HepG2 (cell line): ENCODE measurements around the gene RPS6KA2. TPM values are rescaled to one million over a fixed set of nuclear protein-coding genes. Genes with fewer than 3 reads are reported as not detected.

Experiments used
- AGO1 ChIP-seq: fragments of 200-400 bp; formaldehyde crosslinking; IDR thresholded peaks from 2 replicates; pipeline ENCODE4 v1.6.1; 2017; ENCODE audit warnings: mild to moderate bottlenecking, low read depth, low read length, moderate library complexity; ENCODE audit not compliant: poor library complexity, severe bottlenecking
- CHCHD3 ChIP-seq: sonication (generic); formaldehyde crosslinking; IDR thresholded peaks from 2 replicates; pipeline ENCODE4 v1.8.0; 2022; ENCODE audit warnings: mild to moderate bottlenecking, missing genetic modification reagents, moderate library complexity
- KAT8 ChIP-seq: IDR thresholded peaks from 2 replicates; pipeline ENCODE4 v1.6.1; 2016; ENCODE audit warnings: missing genetic modification reagents, missing compliant biosample characterization
- KMT2B ChIP-seq: IDR thresholded peaks from 2 replicates; pipeline ENCODE4 v1.6.1; 2016; ENCODE audit warnings: missing genetic modification reagents, missing compliant biosample characterization
- MAFG ChIP-seq: sonication (generic); formaldehyde crosslinking; IDR thresholded peaks from 2 replicates; pipeline ENCODE4 v1.5.1; 2020; ENCODE audit warnings: mild to moderate bottlenecking, missing genetic modification reagents
- MED13 ChIP-seq: sonication (generic); formaldehyde crosslinking; IDR thresholded peaks from 2 replicates; pipeline ENCODE4 v1.5.0; 2020; ENCODE audit warnings: missing genetic modification reagents
- MIER2 ChIP-seq: IDR thresholded peaks from 2 replicates; pipeline ENCODE4 v1.6.1; 2016; ENCODE audit warnings: missing biosample characterization, missing genetic modification reagents
- MIXL1 ChIP-seq: IDR thresholded peaks from 2 replicates; pipeline ENCODE4 v1.6.1; 2016
- NFYB ChIP-seq: sonication (generic); formaldehyde crosslinking; IDR thresholded peaks from 2 replicates; pipeline ENCODE4 v1.4.0; 2020; ENCODE audit warnings: missing genetic modification reagents
- PHF8 ChIP-seq: sonication (generic); formaldehyde crosslinking; IDR thresholded peaks from 2 replicates; pipeline ENCODE4 v1.5.0; 2020; ENCODE audit warnings: missing genetic modification reagents
- PRPF4 ChIP-seq: fragments of 200-400 bp; formaldehyde crosslinking; IDR thresholded peaks from 2 replicates; pipeline ENCODE4 v1.6.1; 2016; ENCODE audit warnings: low read length, low read depth; ENCODE audit not compliant: poor library complexity, severe bottlenecking
- SAP130 ChIP-seq: IDR thresholded peaks from 2 replicates; pipeline ENCODE4 v1.6.1; 2016; ENCODE audit warnings: low read depth
- SCMH1 ChIP-seq: sonication (generic); formaldehyde crosslinking; IDR thresholded peaks from 2 replicates; pipeline ENCODE4 v1.9.0; 2021; ENCODE audit warnings: missing genetic modification reagents, mild to moderate bottlenecking, borderline replicate concordance
- SNRNP70 ChIP-seq: fragments of 200-400 bp; formaldehyde crosslinking; IDR thresholded peaks from 2 replicates; pipeline ENCODE4 v1.6.1; 2017; ENCODE audit warnings: mild to moderate bottlenecking, low read depth, low read length, moderate library complexity
- STAG1 ChIP-seq: sonication (generic); formaldehyde crosslinking; IDR thresholded peaks from 2 replicates; pipeline ENCODE4 v1.4.0; 2020; ENCODE audit warnings: missing genetic modification reagents
- TEAD2 ChIP-seq: sonication (generic); formaldehyde crosslinking; IDR thresholded peaks from 2 replicates; pipeline ENCODE4 v1.9.0; 2021; ENCODE audit warnings: missing genetic modification reagents
- YEATS4 ChIP-seq: sonication (generic); formaldehyde crosslinking; IDR thresholded peaks from 2 replicates; pipeline ENCODE4 v1.4.0; 2020; ENCODE audit warnings: missing genetic modification reagents, borderline replicate concordance
- ZNF10 ChIP-seq: sonication (generic); formaldehyde crosslinking; IDR thresholded peaks from 2 replicates; pipeline ENCODE4 v1.4.0; 2020; ENCODE audit warnings: mild to moderate bottlenecking, low read depth, missing genetic modification reagents, borderline replicate concordance
- ZNF121 ChIP-seq: sonication (generic); formaldehyde crosslinking; IDR thresholded peaks from 2 replicates; pipeline ENCODE4 v1.5.0; 2020; ENCODE audit warnings: mild to moderate bottlenecking, missing genetic modification reagents
- ZNF3 ChIP-seq: IDR thresholded peaks from 2 replicates; pipeline ENCODE4 v1.7.0; 2017; ENCODE audit warnings: inconsistent platforms
- ZNF629 ChIP-seq: sonication (generic); formaldehyde crosslinking; conservative IDR thresholded peaks from 2 replicates; pipeline ENCODE4 v1.5.0; 2020; ENCODE audit warnings: missing genetic modification reagents
- ZNF747 ChIP-seq: sonication (generic); formaldehyde crosslinking; IDR thresholded peaks from 2 replicates; pipeline ENCODE4 v1.8.1; 2023; ENCODE audit warnings: missing genetic modification reagents, mild to moderate bottlenecking, borderline replicate concordance
- ZNF770 ChIP-seq: sonication (generic); formaldehyde crosslinking; IDR thresholded peaks from 2 replicates; pipeline ENCODE4 v1.5.0; 2020; ENCODE audit warnings: mild to moderate bottlenecking, missing genetic modification reagents
- polyA plus RNA-seq, 8 experiments: library from polyadenylated mRNA; depleted of rRNA in 3 of 8; stranded (reverse) in 7 of 8; unstranded in 1 of 8; fragments of >200 nt; fragmentation: Illumina TruSeq in 4 of 8; extraction: Trizol in 4 of 8; gene quantifications; 2 replicates each; pipeline versions ENCODE4 v1.2.1 to v1.2.3, GENCODE V29; 2011 to 2016; ENCODE audit warnings: low read depth in 4 of 8, missing spikeins in 1 of 8, mixed read lengths in 1 of 8; ENCODE audit not compliant: insufficient read depth in 1 of 8
- total RNA-seq, 5 experiments: library from RNA; depleted of rRNA; stranded (reverse); fragments of >200 nt; fragmentation: Illumina TruSeq; extraction: Trizol; gene quantifications; 2 replicates each; pipeline ENCODE4 v1.2.3, GENCODE V29; 2016; ENCODE audit warnings: low read depth in 1 of 5
- TF ChIP-seq, protein P1 (sequence below): sonication (generic); formaldehyde crosslinking; IDR thresholded peaks from 2 replicates; pipeline ENCODE4 v1.5.1; 2020; ENCODE audit warnings: mild to moderate bottlenecking, missing genetic modification reagents, borderline replicate concordance

RPS6KA2 gene
- total and polyA plus RNA-seq, 2 of the 13 experiments (the other 11 are each of a cell fraction or from before 2014, with no cell fraction given) = 0.22 to 0.38 TPM

- TF ChIP-seq, protein P1, sequence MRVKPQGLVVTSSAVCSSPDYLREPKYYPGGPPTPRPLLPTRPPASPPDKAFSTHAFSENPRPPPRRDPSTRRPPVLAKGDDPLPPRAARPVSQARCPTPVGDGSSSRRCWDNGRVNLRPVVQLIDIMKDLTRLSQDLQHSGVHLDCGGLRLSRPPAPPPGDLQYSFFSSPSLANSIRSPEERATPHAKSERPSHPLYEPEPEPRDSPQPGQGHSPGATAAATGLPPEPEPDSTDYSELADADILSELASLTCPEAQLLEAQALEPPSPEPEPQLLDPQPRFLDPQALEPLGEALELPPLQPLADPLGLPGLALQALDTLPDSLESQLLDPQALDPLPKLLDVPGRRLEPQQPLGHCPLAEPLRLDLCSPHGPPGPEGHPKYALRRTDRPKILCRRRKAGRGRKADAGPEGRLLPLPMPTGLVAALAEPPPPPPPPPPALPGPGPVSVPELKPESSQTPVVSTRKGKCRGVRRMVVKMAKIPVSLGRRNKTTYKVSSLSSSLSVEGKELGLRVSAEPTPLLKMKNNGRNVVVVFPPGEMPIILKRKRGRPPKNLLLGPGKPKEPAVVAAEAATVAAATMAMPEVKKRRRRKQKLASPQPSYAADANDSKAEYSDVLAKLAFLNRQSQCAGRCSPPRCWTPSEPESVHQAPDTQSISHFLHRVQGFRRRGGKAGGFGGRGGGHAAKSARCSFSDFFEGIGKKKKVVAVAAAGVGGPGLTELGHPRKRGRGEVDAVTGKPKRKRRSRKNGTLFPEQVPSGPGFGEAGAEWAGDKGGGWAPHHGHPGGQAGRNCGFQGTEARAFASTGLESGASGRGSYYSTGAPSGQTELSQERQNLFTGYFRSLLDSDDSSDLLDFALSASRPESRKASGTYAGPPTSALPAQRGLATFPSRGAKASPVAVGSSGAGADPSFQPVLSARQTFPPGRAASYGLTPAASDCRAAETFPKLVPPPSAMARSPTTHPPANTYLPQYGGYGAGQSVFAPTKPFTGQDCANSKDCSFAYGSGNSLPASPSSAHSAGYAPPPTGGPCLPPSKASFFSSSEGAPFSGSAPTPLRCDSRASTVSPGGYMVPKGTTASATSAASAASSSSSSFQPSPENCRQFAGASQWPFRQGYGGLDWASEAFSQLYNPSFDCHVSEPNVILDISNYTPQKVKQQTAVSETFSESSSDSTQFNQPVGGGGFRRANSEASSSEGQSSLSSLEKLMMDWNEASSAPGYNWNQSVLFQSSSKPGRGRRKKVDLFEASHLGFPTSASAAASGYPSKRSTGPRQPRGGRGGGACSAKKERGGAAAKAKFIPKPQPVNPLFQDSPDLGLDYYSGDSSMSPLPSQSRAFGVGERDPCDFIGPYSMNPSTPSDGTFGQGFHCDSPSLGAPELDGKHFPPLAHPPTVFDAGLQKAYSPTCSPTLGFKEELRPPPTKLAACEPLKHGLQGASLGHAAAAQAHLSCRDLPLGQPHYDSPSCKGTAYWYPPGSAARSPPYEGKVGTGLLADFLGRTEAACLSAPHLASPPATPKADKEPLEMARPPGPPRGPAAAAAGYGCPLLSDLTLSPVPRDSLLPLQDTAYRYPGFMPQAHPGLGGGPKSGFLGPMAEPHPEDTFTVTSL = no peak
- TF ChIP-seq ZNF10 (CRISPR knock-in tag) (no peak), MIER2 (CRISPR knock-in tag) (peak; percentile 27; the same call in 1 of the 2 replicates), ZNF747 (CRISPR knock-in tag) (no peak), YEATS4 (CRISPR knock-in tag) (no peak), KMT2B (CRISPR knock-in tag) (0 out of 2 replicates have a peak, but pooled peaks have one; percentile 53), CHCHD3 (CRISPR knock-in tag) (no peak), STAG1 (CRISPR knock-in tag) (peak; percentile 64), KAT8 (CRISPR knock-in tag) (peak; percentile 61; the same call in 1 of the 2 replicates), ZNF629 (CRISPR knock-in tag) (peak; percentile 73; the same call in 1 of the 2 replicates), PRPF4 (no peak), AGO1 (no peak), MIXL1 (0 out of 2 replicates have a peak, but pooled peaks have one; percentile 32), TEAD2 (CRISPR knock-in tag) (no peak), ZNF770 (CRISPR knock-in tag) (no peak), SNRNP70 (no peak), PHF8 (CRISPR knock-in tag) (no peak), MAFG (CRISPR knock-in tag) (no peak), ZNF121 (CRISPR knock-in tag) (0 out of 2 replicates have a peak, but pooled peaks have one; percentile 32), NFYB (CRISPR knock-in tag) (no peak; the same call in 1 of the 2 replicates), MED13 (CRISPR knock-in tag) (no peak), ZNF3 (CRISPR knock-in tag) (peak; percentile 98), SAP130 (peak; percentile 58), SCMH1 (no peak)
Measured at GRCh38 chr6:166420351-166420750, 206.7 kb downstream of the RPS6KA2 start (continued).
